K562 (cell line): ENCODE measurements around the gene MAP2K4.

ENCODE experiments used
- ATF4 ChIP-seq: fragments of 450-650 bp; formaldehyde crosslinking; IDR thresholded peaks from 2 replicates; pipeline ENCODE4 v1.4.0; 2022; ENCODE audit warnings: mild to moderate bottlenecking, moderate library complexity
- BRD4 ChIP-seq: fragments of 200-600 bp; sonication (generic); IDR thresholded peaks from 2 replicates; pipeline ENCODE4 v1.6.1; 2017; ENCODE audit warnings: inconsistent platforms
- CHD1 ChIP-seq: fragments of 200-600 bp; sonication (generic); IDR thresholded peaks from one replicate; pipeline ENCODE4 v1.6.1; 2012; ENCODE audit warnings: mild to moderate bottlenecking, moderate library complexity, low read length, inconsistent platforms
- EZH2 ChIP-seq: IDR thresholded peaks from 2 replicates; pipeline ENCODE4 v1.6.1; 2012; ENCODE audit warnings: low read depth, mild to moderate bottlenecking, inconsistent platforms, low read length, borderline replicate concordance
- NCOR1 ChIP-seq: fragments of 450-650 bp; IDR thresholded peaks from 2 replicates; pipeline ENCODE4 v1.6.1; 2016; ENCODE audit warnings: mild to moderate bottlenecking, moderate library complexity
- RB1 ChIP-seq: fragments of 450-650 bp; IDR thresholded peaks from 2 replicates; pipeline ENCODE4 v1.6.1; 2017; ENCODE audit warnings: low read depth, mild to moderate bottlenecking
- TBL1XR1 ChIP-seq, 2 experiments: IDR thresholded peaks; 2 replicates each; pipeline ENCODE4 v1.6.1; 2012; ENCODE audit warnings: improper control_type of control experiment in 2 of 2, low read length in 2 of 2, mild to moderate bottlenecking in 1 of 2
- ZNF511 ChIP-seq: sonication (generic); formaldehyde crosslinking; IDR thresholded peaks from 2 replicates; pipeline ENCODE4 v1.8.0; 2022; ENCODE audit warnings: mild to moderate bottlenecking, missing genetic modification reagents

- TF ChIP-seq EZH2 (no peak), TBL1XR1 (IDR thresholded peaks at IDR 0.05; ENCODE audit: low read length in 2 of 2) (no peak), CHD1 (no peak), BRD4 (no peak), RB1 (no peak), ZNF511 (CRISPR knock-in tag) (no peak), NCOR1 (no peak), ATF4 (CRISPR knock-in tag) (no peak)
Measured at GRCh38 chr17:12043702-12044101, 23.0 kb downstream of the MAP2K4 start.
